H1 (cell line): Measurements from ENCODE around the gene FOXRED1. TPM values are rescaled to one million over a fixed set of nuclear protein-coding genes. Genes with fewer than 3 reads are reported as not detected.

Experiments used
- CTCF ChIA-PET: fragments of 300-600 bp; sonication (Branson Sonifier 250); formaldehyde crosslinking; loops from one replicate; lab custom pipeline; 2021; ENCODE audit not compliant: partially characterized antibody; lab: Charles Lee
- POLR2A ChIA-PET: fragments of 300-600 bp; sonication (Branson Sonifier 250); formaldehyde crosslinking; loops from one replicate; lab custom pipeline; 2021; ENCODE audit warnings: inconsistent platforms; ENCODE audit not compliant: partially characterized antibody; lab: Charles Lee
- DNase-seq, 2 experiments: peaks; one replicate each; pipeline versions ENCODE4 v3.0.0 to v3.0.0-alpha.2; 2010 to 2022; ENCODE audit warnings: low spot score in 2 of 2, low read depth in 1 of 2, mixed read lengths in 1 of 2
- FAIRE-seq: peaks from 2 replicates; lab custom pipeline; 2011; peaks lifted over from hg19 to GRCh38; lab: Jason Lieb, UNC
- H2AFZ ChIP-seq: 2 replicates; pipeline ENCODE4 v1.8.1; 2012; ENCODE audit warnings: low read length, inconsistent platforms
- H2AK5ac ChIP-seq: 2 replicates; pipeline ENCODE4 v1.6.1; 2013; ENCODE audit warnings: low read depth, low read length
- H2BK120ac ChIP-seq: replicated peaks from 2 replicates; pipeline ENCODE3; 2013; ENCODE audit warnings: low read depth, low read length, inconsistent platforms
- H2BK12ac ChIP-seq: 2 replicates; pipeline ENCODE4 v1.6.1; 2013; ENCODE audit warnings: low read depth, low read length
- H2BK15ac ChIP-seq: 2 replicates; pipeline ENCODE4 v1.6.1; 2013; ENCODE audit warnings: low read length
- H2BK20ac ChIP-seq: 2 replicates; pipeline ENCODE4 v1.6.1; 2013; ENCODE audit warnings: low read length
- H2BK5ac ChIP-seq: 2 replicates; pipeline ENCODE4 v1.6.1; 2013; ENCODE audit warnings: low read depth, low read length
- H3K14ac ChIP-seq: 2 replicates; pipeline ENCODE4 v1.6.1; 2013; ENCODE audit warnings: inconsistent platforms; ENCODE audit not compliant: insufficient read length
- H3K18ac ChIP-seq: 2 replicates; pipeline ENCODE4 v1.6.1; 2013; ENCODE audit warnings: low read length; ENCODE audit errors: extremely low read depth
- H3K23ac ChIP-seq: 2 replicates; pipeline ENCODE4 v1.6.1; 2013; ENCODE audit warnings: inconsistent platforms; ENCODE audit not compliant: insufficient read length
- H3K23me2 ChIP-seq: 2 replicates; pipeline ENCODE4 v1.6.1; 2013; ENCODE audit warnings: low read depth, low read length
- H3K27ac ChIP-seq: 2 replicates; pipeline ENCODE4 v1.6.1; 2011; ENCODE audit warnings: low read depth, low read length, inconsistent platforms
- H3K27me3 ChIP-seq, 4 experiments: replicated peaks in 1 of 4; 1 replicate in 1 of 4; 2 replicates in 3 of 4; pipeline versions ENCODE4 v1.6.1 to v1.8.1; 2011 to 2013; ENCODE audit warnings: low read length in 3 of 4, mild to moderate bottlenecking in 3 of 4, inconsistent platforms in 2 of 4, mixed read lengths in 2 of 4, moderate library complexity in 1 of 4; ENCODE audit not compliant: control insufficient read depth in 3 of 4, insufficient read depth in 3 of 4; ENCODE audit errors: extremely low read depth in 1 of 4
- H3K36me3 ChIP-seq, 4 experiments: 2 replicates each; pipeline versions ENCODE4 v1.6.1 to v1.8.1; 2011 to 2013; ENCODE audit warnings: mild to moderate bottlenecking in 4 of 4, low read length in 3 of 4, moderate library complexity in 2 of 4, control low read depth in 1 of 4, inconsistent platforms in 1 of 4; ENCODE audit not compliant: insufficient read depth in 4 of 4, control insufficient read depth in 2 of 4
- H3K4ac ChIP-seq: replicated peaks from 2 replicates; pipeline ENCODE3; 2013; ENCODE audit warnings: low read length, low read depth, mixed read lengths, inconsistent platforms; ENCODE audit not compliant: insufficient read length
- H3K4me1 ChIP-seq, 4 experiments: replicated peaks in 1 of 4; 1 replicate in 1 of 4; 2 replicates in 3 of 4; pipeline versions ENCODE4 v1.6.1 to v1.8.1; 2011 to 2013; ENCODE audit warnings: low read length in 3 of 4, inconsistent platforms in 2 of 4, mixed read lengths in 1 of 4; ENCODE audit not compliant: insufficient read depth in 4 of 4, control insufficient read depth in 3 of 4
- H3K4me2 ChIP-seq, 2 experiments: 2 replicates each; pipeline versions ENCODE4 v1.6.1 to v1.8.1; 2011 to 2013; ENCODE audit warnings: low read depth in 2 of 2, low read length in 2 of 2, control low read depth in 1 of 2, inconsistent platforms in 1 of 2, mild to moderate bottlenecking in 1 of 2; ENCODE audit not compliant: insufficient read depth in 1 of 2
- H3K4me3 ChIP-seq, 4 experiments: fragments of 200-600, 300-600 bp in 1 of 4; sonication (generic), shearing (Covaris generic), sonication (Bioruptor Twin) in 1 of 4; 2 replicates each; pipeline versions ENCODE4 v1.5.1 to v1.8.1; 2011 to 2016; ENCODE audit warnings: low read length in 4 of 4, low read depth in 3 of 4, control low read depth in 2 of 4, inconsistent platforms in 2 of 4, mild to moderate bottlenecking in 2 of 4, mixed read lengths in 1 of 4, moderate library complexity in 1 of 4; ENCODE audit not compliant: insufficient read depth in 2 of 4; ENCODE audit errors: extremely low read depth in 1 of 4
- H3K56ac ChIP-seq: replicated peaks from 2 replicates; pipeline ENCODE3; 2013; ENCODE audit warnings: low read depth, mild to moderate bottlenecking, mixed read lengths, low read length, inconsistent platforms; ENCODE audit not compliant: insufficient read length
- H3K79me1 ChIP-seq: 2 replicates; pipeline ENCODE4 v1.6.1; 2013; ENCODE audit warnings: low read depth, low read length, control low read depth
- H3K79me2 ChIP-seq, 2 experiments: 2 replicates each; pipeline versions ENCODE4 v1.6.1 to v1.8.1; 2012 to 2013; ENCODE audit warnings: low read length in 2 of 2, mild to moderate bottlenecking in 2 of 2, inconsistent platforms in 1 of 2; ENCODE audit not compliant: insufficient read depth in 2 of 2, control insufficient read depth in 1 of 2
- H3K9ac ChIP-seq, 4 experiments: replicated peaks in 1 of 4; 1 replicate in 1 of 4; 2 replicates in 3 of 4; pipeline versions ENCODE4 v1.6.1 to v1.8.1; 2011 to 2013; ENCODE audit warnings: low read depth in 3 of 4, low read length in 3 of 4, control low read depth in 2 of 4, mild to moderate bottlenecking in 2 of 4, moderate library complexity in 2 of 4, inconsistent platforms in 1 of 4; ENCODE audit errors: extremely low read depth in 1 of 4
- H3K9me3 ChIP-seq, 2 experiments: 2 replicates each; pipeline versions ENCODE4 v1.6.1 to v1.8.1; 2012 to 2013; ENCODE audit warnings: mild to moderate bottlenecking in 2 of 2, moderate library complexity in 2 of 2, control low read depth in 1 of 2, inconsistent platforms in 1 of 2, low read depth in 1 of 2, low read length in 1 of 2, mixed read lengths in 1 of 2; ENCODE audit not compliant: insufficient read depth in 2 of 2
- H4K20me1 ChIP-seq, 2 experiments: replicated peaks in 1 of 2; 2 replicates each; pipeline versions ENCODE3 to v1.8.1; 2011 to 2013; ENCODE audit warnings: inconsistent platforms in 2 of 2, low read length in 2 of 2, mild to moderate bottlenecking in 1 of 2; ENCODE audit not compliant: insufficient read depth in 2 of 2, control insufficient read depth in 1 of 2
- H4K5ac ChIP-seq: 2 replicates; pipeline ENCODE4 v1.6.1; 2013; ENCODE audit warnings: low read length, low read depth, mixed read lengths, inconsistent platforms; ENCODE audit not compliant: insufficient read length
- H4K8ac ChIP-seq: 2 replicates; pipeline ENCODE4 v1.8.0; 2013; ENCODE audit warnings: mild to moderate bottlenecking, moderate library complexity, low read length, inconsistent platforms; ENCODE audit not compliant: insufficient read depth; ENCODE audit errors: extremely low read depth
- H4K91ac ChIP-seq: replicated peaks from 2 replicates; pipeline ENCODE3; 2013; ENCODE audit warnings: low read length, mixed read lengths, inconsistent platforms; ENCODE audit not compliant: insufficient read length
- CEBPB ChIP-seq: IDR thresholded peaks from 2 replicates; pipeline ENCODE4 v1.6.1; 2012; ENCODE audit warnings: low read depth, low read length
- CHD2 ChIP-seq: IDR thresholded peaks from 2 replicates; pipeline ENCODE4 v1.6.1; 2012; ENCODE audit warnings: low read length, improper control_type of control experiment
- CREB1 ChIP-seq: IDR thresholded peaks from 2 replicates; pipeline ENCODE4 v1.6.1; 2012; ENCODE audit warnings: inconsistent platforms
- EGR1 ChIP-seq: IDR thresholded peaks from 2 replicates; pipeline ENCODE4 v1.6.1; 2011; ENCODE audit warnings: low read depth, low read length, borderline replicate concordance
- GTF2F1 ChIP-seq: IDR thresholded peaks from 2 replicates; pipeline ENCODE4 v1.6.1; 2012; ENCODE audit warnings: low read depth, low read length, improper control_type of control experiment, borderline replicate concordance
- KDM5A ChIP-seq: fragments of 200-600 bp; IDR thresholded peaks from 2 replicates; pipeline ENCODE4 v1.7.1; 2012; ENCODE audit warnings: mild to moderate bottlenecking, low read length, inconsistent platforms, mixed read lengths
- MAFK ChIP-seq: IDR thresholded peaks from 2 replicates; pipeline ENCODE4 v1.6.1; 2012; ENCODE audit warnings: low read depth, mild to moderate bottlenecking, improper control_type of control experiment, low read length
- NANOG ChIP-seq: IDR thresholded peaks from 2 replicates; pipeline ENCODE4 v1.6.1; 2011; ENCODE audit warnings: low read length, low read depth, mild to moderate bottlenecking, inconsistent platforms; ENCODE audit not compliant: insufficient read depth, poor library complexity, severe bottlenecking
- POU5F1 ChIP-seq: IDR thresholded peaks from 2 replicates; pipeline ENCODE4 v1.6.1; 2011; ENCODE audit warnings: low read depth, mild to moderate bottlenecking, low read length, moderate library complexity
- RAD21 ChIP-seq, 2 experiments: IDR thresholded peaks in 1 of 2; conservative IDR thresholded peaks in 1 of 2; 2 replicates each; pipeline ENCODE4 v1.6.1; 2011; ENCODE audit warnings: low read depth in 2 of 2, low read length in 2 of 2, improper control_type of control experiment in 1 of 2, inconsistent platforms in 1 of 2, mild to moderate bottlenecking in 1 of 2, moderate library complexity in 1 of 2
- SP4 ChIP-seq: IDR thresholded peaks from 2 replicates; pipeline ENCODE4 v1.6.1; 2012; ENCODE audit warnings: low read length, inconsistent platforms
- whole genome bisulfite sequencing, 2 experiments: shearing (Covaris generic) in 1 of 2; methylation state at CpG; one replicate each; pipeline versions ENCODE4 v1.1.6 to v1.1.7; 2013 to 2015; ENCODE audit warnings: low lambda C conversion rate in 2 of 2, mixed read lengths in 2 of 2, inconsistent platforms in 1 of 2, low coverage in 1 of 2, missing lambda C conversion rate in 1 of 2; ENCODE audit not compliant: insufficient replicate concordance in 2 of 2, insufficient coverage in 1 of 2, insufficient read length in 1 of 2; ENCODE audit errors: extremely low coverage in 1 of 2, missing lambda C conversion rate in 1 of 2; 5-methylcytosine and 5-hydroxymethylcytosine counted together
- polyA plus RNA-seq, 7 experiments: library from polyadenylated mRNA; depleted of rRNA in 3 of 7; stranded (reverse) in 5 of 7; unstranded in 2 of 7; fragments of >200 nt in 5 of 7; fragments of 200-250 nt in 2 of 7; gene quantifications; 1 replicate in 5 of 7; 2 replicates in 1 of 7; 4 replicates in 1 of 7; pipeline versions ENCODE4 v1.2.1 to v1.2.3, GENCODE V29; 2011 to 2013; ENCODE audit warnings: missing spikeins in 2 of 7, mixed read lengths in 2 of 7
- total RNA-seq: library from RNA; stranded (reverse); fragmentation: NEBNext Ultra II Directional; extraction: Animal tissue kit (Norgen Biotek cat#: 25700); gene quantifications from 2 replicates; pipeline ENCODE4 v1.2.1, GENCODE V29; 2021
- TF ChIP-seq, protein P1 (sequence below), 3 experiments: IDR thresholded peaks; 1 replicate in 2 of 3; 2 replicates in 1 of 3; pipeline versions ENCODE4 v1.5.1 to v1.6.1; 2011; ENCODE audit warnings: low read length in 3 of 3, mild to moderate bottlenecking in 3 of 3, inconsistent platforms in 2 of 3, low read depth in 1 of 3, moderate library complexity in 1 of 3; ENCODE audit not compliant: insufficient read depth in 1 of 3; ENCODE audit errors: control extremely low read depth in 1 of 3

Gene FOXRED1
- total and polyA plus RNA-seq, 2 of the 8 experiments (the other 6 are each of a cell fraction or from before 2014, with no cell fraction given) = 48.8 to 99.4 TPM

DNA sequence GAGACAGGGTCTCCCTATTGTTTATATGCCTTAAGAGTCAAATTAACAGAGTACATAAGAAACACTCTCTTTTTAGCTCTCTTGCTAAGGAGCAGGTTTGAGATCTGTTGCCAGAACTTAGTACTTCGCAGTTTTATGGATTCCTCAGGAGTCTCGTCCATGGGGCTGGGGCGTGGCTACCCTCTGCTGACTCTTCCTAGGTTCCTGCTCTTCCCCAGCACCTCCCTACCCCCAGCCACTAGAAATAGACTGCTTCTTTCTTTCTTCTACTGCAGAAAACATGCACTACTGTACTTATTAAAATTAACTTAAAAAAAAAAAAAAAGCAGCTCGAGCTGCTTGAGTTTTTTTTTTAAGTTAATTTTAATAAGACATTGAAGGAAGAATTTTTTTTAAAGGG, 49.4 kb upstream of the FOXRED1 start:
- Histone ChIP-seq H3K27ac (no peak overlapping the region), H3K36me3 (no peaks in the 10 kb centered on the region)
- DNase-seq = no peak

More for the DNA sequence above, 49.4 kb upstream of the FOXRED1 start:
- Histone ChIP-seq H4K5ac (no peak overlapping the region), H3K9me3 (no peaks in the 10 kb centered on the region), H3K23ac (no peak overlapping the region), H2BK120ac (no peak overlapping the region), H3K23me2 (no peaks in the 10 kb centered on the region), H3K27me3 (no peaks in the 10 kb centered on the region), H2AK5ac (no peak overlapping the region)
- TF ChIP-seq CHD2 = no peak
- no peak for TF ChIP-seq CREB1
- TF ChIP-seq MAFK = no peak
- TF ChIP-seq GTF2F1 = no peak
- TF ChIP-seq, protein P1, sequence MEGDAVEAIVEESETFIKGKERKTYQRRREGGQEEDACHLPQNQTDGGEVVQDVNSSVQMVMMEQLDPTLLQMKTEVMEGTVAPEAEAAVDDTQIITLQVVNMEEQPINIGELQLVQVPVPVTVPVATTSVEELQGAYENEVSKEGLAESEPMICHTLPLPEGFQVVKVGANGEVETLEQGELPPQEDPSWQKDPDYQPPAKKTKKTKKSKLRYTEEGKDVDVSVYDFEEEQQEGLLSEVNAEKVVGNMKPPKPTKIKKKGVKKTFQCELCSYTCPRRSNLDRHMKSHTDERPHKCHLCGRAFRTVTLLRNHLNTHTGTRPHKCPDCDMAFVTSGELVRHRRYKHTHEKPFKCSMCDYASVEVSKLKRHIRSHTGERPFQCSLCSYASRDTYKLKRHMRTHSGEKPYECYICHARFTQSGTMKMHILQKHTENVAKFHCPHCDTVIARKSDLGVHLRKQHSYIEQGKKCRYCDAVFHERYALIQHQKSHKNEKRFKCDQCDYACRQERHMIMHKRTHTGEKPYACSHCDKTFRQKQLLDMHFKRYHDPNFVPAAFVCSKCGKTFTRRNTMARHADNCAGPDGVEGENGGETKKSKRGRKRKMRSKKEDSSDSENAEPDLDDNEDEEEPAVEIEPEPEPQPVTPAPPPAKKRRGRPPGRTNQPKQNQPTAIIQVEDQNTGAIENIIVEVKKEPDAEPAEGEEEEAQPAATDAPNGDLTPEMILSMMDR (IDR thresholded peaks at IDR 0.05; ENCODE audit: control extremely low read depth in 1 of 3, insufficient read depth in 1 of 3, low read depth in 1 of 3, low read length in 3 of 3) = no peak
- no peak for TF ChIP-seq CEBPB
- TF ChIP-seq RAD21 (IDR thresholded peaks at IDR 0.05 in 1 of 2, conservative IDR thresholded peaks at IDR 0.05 in 1 of 2; ENCODE audit: low read depth in 2 of 2, low read length in 2 of 2) = no peak
- TF ChIP-seq EGR1 = no peak
- no peak for TF ChIP-seq POU5F1
- TF ChIP-seq NANOG = no peak
- TF ChIP-seq SP4 = no peak
- no peak for TF ChIP-seq KDM5A
- TF ChIP-seq, all 59 proteins: peak for 0
- no peak overlapping the region for H3K18ac ChIP-seq
- peaks cover 12 to 96% of the 10 kb centered on the region in 2 experiments for H3K79me2 ChIP-seq
- no peak overlapping the region for H3K4ac ChIP-seq
- H2AFZ ChIP-seq = no peak overlapping the region
- no peak overlapping the region for H3K9ac ChIP-seq
- H4K8ac ChIP-seq = no peak overlapping the region
- no peak overlapping the region for H2BK15ac ChIP-seq
- ChIA-PET CTCF (interaction anchor here (0.6 to 0.7 kb wide), 2 partner anchors 15 to 108 kb away, joined by 3 to 5 read pairs; no protein-coding TSS in a partner anchor), POLR2A (interaction anchor here (0.6 to 1.7 kb wide), 5 partner anchors 8 to 139 kb away, joined by 3 to 5 read pairs (median 4); partner anchors contain the start of genes FAM118B and RPUSD4)
- no peak overlapping the region for H4K91ac ChIP-seq
- H3K14ac ChIP-seq = no peak overlapping the region
- whole genome bisulfite sequencing, 2 experiments = 77% methylated on average over 4 of the region's 4 CpGs; no CpG with 5 or more reads in 1 of the 2 experiments
- no peak overlapping the region for H3K4me2 ChIP-seq
- H3K4me3 ChIP-seq = no peak overlapping the region
- H3K4me1 ChIP-seq = no peaks in the 10 kb centered on the region
- no peak overlapping the region for H2BK12ac ChIP-seq
- no peak overlapping the region for H3K56ac ChIP-seq
- peaks cover 14% of the 10 kb centered on the region for H3K79me1 ChIP-seq
- no peak for FAIRE-seq
- H2BK5ac ChIP-seq = no peak overlapping the region
- H2BK20ac ChIP-seq = no peak overlapping the region
- peaks cover 4% of the 10 kb centered on the region in 2 experiments for H4K20me1 ChIP-seq
